ENCODE measurements around the gene TSPAN18.

Gene TSPAN18

DNA sequence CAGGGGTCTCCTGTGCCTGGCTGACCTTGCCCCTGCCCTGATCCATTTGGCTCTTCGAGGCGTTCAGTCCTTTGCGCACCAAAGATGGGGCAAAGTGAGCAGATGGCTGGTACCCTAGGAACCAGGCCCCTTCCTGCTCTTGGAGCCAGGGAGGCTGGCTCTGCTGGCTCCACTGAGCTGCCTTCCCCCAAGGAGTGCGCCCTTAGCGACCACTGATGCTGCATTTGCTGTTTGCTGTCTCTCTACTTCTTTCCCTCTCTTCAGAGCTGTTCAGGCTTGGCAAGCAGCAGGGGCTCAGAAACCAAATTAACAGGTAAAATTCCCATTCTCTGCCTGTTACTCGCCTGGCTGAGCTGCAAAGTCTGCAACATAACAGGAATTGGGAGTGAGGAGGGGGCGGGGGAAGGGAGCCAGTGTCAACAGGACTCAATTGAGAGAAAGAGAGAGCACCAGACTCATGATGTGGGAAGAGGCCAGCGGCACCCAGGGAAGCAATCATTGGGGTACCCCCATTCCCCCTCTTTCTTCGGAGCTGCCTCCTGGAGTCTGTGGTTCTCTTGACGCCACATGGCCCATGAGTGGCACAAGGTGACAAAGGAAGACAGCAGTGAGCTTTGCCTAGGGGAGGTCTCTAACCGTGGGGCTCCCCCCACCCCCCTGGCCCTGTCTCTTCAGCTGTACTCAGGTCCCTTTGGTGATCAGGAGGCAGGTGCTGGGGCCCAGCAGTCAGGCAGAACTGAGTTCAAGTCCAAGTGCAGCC is 121.6 kb downstream of the TSPAN18 start:
- no peak for DNase-seq (ENCODE audit: low read depth)

DNA sequence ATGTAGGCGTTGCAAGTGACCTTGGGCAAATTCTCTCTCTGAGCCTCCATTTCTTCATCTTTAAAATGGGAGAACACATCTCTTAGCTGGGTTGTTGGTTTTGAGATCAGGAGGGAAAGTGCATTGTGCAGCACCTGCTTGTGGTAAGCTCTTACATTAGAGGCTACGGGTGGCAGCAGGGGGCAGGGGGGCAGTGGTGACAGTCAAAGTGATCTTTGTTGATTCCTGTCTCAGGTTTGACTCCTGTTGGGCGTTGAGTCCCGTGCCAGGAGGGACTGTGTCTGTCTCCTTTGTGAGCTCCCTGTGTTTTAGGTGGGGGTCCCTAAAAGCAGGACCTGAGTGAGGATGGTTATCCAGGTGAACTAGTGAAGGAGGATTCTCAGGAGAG is 122.2 kb downstream of the TSPAN18 start:
- no peak for DNase-seq (ENCODE audit: low read depth)

DNA sequence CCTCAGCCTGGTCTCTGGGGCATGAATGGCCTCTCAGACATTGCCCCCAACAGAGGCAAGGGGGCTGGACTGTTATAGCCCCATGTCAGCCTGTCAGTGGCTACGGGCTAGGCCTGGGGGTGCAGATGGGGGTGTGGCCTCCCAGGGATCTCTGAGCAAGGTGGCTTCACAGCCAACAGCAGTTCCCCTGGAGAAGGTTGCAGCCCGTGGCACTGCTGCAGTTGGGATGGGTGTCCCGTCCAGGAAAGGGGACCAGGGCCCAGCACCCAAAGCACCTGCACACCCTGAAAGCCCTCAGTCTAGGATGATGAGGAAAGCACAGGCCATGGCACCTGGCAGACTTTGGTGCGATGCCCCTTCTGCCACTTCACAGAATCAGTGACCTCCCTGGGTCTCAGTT is 122.7 kb downstream of the TSPAN18 start:
- DNase-seq (ENCODE audit: low read depth) = no peak

DNA sequence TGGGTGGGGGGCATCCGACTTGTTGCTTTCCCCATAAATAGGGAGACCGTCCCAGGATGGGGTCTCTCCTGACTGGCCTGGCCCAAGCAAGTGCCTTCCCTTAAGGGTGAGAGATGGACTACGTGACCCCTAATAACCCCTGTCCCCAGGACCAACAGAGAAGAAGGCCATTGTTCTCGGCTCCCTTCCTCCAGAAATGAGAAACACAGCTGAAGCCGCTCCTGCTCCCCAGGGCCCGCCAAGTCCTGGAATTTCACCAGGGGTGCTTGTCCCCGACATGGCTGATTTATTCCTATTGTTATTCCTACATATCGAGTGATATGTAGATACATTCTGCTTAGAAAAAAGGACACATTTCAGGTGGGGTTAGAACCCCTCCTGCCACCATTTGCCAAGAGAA is 123.2 kb downstream of the TSPAN18 start:
- DNase-seq (ENCODE audit: low read depth) = no peak

DNA sequence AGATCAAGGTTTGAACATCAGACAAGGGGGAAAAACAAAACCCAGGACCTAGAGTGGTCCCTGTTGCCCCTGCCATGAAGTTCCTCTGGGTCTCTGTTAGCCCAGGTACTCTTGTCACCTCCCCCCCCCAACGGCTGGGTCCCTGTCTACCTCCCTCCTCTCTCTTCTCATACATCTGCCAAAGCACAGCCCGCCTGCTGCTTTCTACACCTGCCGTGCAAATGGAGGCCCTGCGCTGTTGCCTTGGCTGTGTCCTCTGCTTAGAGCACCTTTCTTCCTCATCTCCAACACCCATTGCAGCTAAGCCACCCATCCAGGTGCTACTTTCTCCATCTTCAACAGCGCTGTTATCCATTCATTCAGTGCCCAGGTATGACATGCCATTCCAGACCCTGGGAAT is 124.7 kb downstream of the TSPAN18 start:
- DNase-seq (ENCODE audit: low read depth) = no peak

DNA sequence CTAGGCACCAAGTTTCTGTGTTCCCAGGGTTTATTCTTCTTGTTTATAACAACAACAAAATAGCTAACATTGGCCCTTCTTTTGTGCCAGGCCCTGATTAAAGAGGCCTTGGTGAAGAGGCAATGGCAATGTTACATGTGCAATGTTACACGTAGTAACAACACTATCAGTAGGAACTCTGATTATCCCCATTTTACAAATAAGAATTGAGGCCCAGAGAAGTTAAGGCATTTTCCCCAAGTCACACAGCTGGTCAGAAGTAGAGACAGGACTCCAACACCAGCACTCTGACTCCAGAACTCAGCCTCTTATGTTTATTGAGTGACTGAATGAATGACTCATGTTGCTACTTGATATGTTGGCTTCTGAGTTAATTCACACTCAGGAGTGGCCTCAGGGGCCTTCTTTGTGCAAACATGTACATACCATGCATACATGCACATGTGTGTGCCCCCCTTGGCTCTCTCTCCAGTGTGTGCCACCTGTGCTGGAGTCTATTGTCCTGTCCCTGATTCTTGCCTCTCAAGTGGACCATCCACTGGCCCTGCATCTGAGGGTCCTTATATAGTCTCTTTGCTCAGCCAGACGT is 125.5 kb downstream of the TSPAN18 start:
- DNase-seq (ENCODE audit: low read depth) = no peak

DNA sequence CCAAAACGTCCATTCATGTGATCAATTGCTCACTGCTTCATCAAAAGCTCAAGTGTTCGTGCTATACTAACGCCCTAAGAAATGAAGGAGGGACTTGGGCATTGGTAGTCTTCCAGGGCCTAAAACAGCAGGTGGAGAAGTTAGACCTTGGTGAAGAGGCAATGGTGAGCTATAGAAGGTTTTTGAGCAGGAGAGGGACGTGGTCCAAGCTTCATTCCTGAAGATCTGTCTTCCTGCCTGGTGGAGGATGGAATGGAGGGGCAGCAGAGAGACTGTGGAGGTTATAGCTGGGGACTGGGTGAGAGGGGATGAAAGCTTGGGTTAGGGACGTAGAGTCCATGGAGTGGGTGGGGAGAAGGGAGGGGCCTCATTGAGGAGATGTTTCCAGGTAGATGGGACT is 126.2 kb downstream of the TSPAN18 start:
- DNase-seq (ENCODE audit: low read depth) = no peak

DNA sequence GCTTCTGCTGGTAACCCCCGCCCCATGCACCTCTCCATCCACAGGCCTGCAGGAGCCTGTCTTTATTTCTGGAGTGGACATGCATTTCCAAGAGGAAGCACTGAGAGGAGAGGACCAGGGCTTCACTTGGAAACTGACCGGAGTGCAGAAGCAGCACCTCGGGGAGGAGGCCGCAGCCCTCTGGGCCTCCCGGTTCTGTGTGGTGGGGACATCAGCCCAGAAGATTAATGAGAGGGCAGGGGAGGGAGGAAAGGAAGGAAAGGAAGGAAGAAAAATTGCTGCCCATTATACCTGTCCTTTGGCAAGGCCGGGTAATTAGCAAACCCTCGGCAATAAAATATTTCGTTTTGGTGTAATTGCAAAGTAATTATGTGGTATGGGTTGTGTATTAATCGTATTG is 126.9 kb downstream of the TSPAN18 start:
- DNase-seq (ENCODE audit: low read depth) = no peak

DNA sequence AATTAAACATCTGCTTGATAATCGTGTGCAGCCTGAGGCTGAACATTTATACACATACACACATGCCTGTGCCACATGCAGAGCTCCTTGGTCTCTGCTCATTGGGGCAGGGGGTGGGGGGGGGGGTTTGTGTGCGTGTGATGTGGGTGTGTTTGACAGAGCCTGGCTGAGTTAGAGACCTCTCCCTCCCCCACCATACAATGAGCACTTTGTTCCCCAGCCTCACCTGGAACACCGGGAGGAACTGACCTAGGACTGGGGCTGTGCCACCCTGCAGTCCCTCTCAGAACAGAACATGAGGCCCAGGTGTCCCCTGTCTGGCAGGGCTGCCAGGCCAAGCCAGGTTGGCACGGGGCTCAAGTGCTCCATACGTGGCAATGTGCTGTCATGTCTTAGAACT is 127.3 kb downstream of the TSPAN18 start:
- no peak for DNase-seq (ENCODE audit: low read depth)

DNA sequence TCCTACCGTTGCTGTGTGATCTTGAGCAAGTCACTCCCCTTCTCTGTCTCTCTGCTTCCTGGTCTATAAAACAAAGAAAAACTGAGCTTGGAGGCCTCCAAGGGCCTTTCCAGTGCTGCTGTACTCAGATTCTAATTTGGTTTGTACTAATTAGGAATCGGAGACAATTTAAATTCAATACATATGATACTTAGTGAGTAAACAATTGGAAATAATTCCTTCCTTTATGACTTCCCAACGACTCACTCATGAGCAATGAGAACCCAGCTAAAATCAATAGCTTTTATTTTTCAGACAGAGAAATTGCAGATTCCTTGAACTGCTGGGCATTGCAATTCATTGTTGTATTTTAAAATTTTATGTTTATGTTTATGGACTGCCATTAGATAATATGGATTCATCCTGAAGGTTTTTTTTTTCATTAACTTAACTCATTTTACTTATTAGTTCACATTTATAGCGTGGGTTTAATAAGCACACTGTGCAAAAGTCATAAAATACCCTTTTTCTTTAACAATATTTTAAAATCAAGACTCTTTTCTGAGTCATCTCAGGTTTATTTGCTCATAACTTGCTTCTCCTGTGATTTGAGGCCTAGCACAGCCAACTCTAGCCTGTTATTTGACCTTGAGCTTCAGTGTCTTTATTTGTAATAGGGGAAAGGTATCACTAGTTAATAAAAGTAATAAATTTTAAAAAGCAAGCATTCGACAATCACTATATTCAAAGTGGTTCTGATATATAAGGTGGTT is 128.2 kb downstream of the TSPAN18 start:
- no peak for DNase-seq (ENCODE audit: low read depth)

DNA sequence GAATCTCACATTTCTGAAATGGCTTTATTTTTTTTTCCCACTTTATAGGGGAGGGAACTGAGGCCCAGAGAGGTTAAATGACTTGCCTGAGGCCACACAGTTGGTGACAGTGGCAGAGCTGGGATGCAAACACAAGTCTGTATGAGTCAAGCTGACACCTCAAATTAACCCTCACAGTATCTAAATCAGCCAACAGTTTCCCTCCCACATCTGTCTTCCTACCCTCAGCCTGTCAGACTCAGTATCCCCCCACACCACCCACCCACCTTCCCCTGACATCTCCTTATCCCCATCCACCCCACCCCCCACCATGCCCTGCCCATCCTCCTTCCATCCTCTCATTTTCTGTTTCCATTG is 128.7 kb downstream of the TSPAN18 start:
- DNase-seq (ENCODE audit: low read depth) = no peak

DNA sequence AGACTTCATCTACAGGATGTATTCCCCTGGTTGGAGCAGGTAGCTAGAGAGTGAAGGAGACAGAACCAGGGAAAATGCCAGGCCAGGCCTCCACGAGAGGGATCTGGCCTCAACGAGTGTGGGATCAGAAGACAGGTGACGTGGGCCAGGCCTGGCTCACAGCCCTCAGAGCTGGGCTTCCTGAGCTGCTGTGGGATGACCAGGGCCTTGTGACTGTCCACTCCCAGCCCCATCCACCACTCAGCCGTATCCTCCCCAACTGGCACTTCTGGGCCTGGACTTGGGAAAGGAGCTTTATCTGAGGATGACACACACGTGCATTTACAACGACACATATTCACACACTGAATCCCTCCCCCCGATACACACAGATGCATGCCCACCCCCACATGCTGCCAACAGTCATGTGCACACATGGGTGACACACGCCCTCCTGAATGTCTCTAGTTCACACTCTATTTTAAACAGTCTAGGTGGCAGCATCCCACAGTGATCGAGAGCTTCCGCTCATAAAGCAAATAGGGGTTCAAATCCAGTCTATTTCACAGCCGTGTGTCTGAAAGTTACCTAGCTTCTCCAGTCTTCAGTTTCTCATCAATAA is 130.8 kb downstream of the TSPAN18 start:
- no peak for DNase-seq (ENCODE audit: low read depth)

DNA sequence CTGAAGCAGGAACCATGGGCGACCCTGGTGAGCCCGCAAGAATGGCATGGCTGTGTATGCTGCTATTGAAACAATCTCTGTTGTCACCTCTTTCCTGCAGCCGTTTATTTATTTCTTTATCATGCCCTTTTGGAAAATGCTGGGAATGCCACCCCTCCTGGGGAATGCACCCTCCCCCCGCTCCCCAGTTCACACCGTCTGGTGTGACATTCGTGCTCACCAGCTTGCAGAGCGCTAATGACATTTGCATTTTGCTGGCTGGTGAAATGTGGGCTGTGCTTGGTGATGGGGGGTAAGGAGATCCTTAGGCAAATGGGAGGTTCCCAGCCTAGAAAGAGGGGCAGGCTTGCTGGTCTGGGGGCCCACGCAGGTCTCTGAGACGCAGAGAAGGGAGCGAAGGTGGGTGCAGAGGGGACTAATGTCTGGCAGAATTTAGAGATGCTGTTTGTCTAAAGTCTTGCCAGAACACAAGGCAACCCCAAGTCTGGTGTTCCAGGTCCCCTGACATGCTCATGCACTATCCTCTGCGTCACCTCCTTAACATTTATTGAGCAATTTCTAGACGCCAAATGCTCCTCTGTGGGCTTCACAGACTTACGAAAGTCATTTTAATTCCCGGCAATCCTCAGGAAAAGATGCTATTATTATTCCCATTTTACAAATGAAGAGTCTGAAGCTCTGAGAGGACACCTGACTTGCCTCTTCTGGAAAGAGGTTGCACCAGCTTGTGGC is 132.2 kb downstream of the TSPAN18 start:
- DNase-seq (ENCODE audit: low read depth) = no peak

DNA sequence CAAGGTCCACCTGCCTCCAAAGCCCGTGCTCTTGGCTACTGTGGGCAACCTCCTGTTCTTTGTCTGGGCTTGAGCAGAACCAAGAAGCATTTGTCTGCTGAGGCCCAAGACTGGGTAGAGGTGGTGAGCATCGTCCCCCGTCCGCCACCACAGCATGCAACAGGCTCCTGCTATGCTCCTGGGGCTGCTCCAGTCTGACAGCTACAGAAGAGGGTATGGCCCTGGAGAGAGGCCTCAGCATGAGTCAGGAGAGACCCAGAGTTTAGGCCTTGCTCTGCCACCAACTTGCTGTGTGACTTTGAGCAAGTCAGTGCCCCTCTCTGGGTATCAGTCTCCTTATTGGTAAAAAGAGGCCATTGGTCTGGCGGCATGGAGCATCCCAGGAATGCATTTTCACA is 132.8 kb downstream of the TSPAN18 start:
- no peak for DNase-seq (ENCODE audit: low read depth)

DNA sequence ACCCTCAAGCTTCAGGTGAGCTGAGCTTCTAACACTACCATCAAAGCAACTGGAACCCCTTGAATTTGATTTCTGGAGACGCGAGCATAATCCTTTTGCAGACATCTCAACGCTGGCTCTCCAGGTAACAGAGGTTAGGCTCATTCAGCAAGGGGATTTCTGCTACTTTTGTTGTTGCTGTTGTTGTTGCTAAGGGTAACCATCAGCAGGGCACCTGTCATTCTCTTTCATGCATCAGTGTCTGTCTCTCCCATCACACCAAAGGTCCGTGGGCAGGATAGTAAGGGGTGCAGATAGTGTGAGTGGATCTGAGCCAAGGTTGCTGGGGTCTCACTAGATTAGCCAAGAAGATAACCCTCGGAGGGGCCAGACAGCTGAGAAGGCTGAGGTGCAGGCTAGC is 133.6 kb downstream of the TSPAN18 start:
- DNase-seq (ENCODE audit: low read depth) = no peak

DNA sequence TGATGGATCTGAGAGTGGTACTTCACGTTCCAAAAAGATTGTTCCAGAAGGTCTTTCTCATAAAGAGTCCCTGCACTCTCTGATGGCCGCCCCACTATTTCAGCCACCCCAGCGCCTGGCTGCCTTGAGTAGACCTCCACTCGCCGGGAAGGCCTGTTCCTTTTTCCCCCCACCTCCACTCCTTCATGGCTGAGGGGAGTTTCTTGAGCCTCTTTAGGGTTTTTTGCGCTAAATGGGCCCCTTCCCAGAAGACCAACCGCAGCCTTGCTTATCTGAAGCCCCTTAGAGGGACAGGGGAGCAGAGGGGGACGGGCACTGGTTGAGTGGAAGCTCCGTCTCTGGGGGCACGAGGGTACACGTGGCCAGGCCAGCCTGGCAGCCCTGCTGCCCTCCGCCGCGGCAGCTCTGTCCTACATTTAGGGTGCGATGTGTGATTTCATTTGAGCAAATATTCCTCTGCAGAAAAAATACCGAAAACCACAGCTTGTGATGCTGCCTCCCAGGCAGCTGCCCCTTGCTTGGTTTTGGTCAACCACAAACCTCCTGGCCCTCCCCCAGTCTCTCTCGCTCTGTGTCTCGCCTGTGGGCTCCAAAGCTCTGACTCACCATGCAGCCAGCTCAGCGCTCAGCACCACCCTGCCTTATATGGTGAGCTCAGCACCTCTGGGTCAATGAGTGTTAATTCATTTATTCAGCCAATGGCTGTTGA is 135.2 kb downstream of the TSPAN18 start:
- peak; percentile 96 for DNase-seq (ENCODE audit: low read depth)

DNA sequence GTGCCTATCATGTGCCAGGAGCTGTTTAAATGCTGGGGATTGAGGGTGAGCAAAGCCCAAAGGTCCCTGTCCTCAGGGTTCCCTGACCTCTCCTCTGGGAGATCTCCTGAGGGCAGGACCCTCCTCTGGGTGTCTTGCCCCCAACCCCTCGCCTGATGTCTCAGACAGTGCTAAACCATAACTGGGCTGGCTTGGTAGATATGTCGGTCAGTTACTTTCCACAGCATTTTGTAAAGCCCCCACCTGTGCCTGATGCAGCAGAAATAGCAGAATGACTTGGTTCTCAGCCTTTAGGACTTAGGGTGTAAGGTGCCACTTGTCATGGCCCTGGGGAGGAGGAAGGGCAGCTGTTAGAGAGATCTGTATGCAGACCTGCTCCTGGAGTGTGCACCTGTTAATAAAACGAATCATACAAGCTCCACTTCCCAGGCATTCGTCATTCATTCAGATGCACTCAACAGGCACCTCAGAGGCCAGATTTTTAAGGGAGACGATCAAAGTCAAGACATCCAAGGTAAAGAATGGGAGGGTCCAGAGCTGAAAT is 135.9 kb downstream of the TSPAN18 start:
- no peak for DNase-seq (ENCODE audit: low read depth)

DNA sequence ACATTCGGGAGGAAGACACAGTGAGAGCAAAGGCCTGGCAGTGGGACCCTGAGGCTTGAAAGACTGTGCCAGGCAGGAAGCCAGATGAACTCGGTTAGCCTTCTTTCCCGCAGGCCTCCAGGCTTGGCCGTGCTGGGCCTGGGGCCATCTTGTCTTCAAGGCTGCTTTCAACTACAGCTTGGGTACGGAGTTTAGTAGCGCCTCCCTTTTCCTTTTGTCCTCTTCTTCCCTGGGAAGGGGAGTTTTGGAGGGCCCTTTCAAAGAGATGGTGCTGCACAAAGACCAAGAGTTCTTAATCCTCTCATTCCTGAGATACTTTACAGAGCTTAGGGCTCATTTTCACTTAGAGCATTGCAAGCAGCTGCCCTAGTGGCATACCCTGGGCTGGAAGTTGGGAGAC is 136.5 kb downstream of the TSPAN18 start:
- no peak for DNase-seq (ENCODE audit: low read depth)

DNA sequence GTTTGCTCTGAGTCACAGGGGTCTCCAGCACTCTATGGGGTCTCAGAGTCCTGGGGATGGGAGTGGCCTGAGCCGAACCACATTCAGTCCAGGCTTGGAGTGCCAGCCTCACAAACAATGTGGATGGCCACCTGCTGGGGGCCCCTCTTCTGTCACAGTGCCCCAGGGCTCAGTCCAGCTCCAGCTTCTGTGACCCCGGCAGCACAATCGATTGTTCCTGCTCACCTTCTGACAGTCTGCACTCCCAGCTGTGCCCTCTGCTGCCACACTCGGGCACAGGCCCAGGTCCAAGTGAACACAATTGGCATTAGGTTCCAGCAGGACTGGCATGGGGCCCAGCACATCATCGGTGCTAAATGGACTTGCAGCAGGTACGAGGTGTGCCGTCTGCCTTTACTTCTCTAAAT is 139.1 kb downstream of the TSPAN18 start:
- no peak for DNase-seq (ENCODE audit: low read depth)

DNA sequence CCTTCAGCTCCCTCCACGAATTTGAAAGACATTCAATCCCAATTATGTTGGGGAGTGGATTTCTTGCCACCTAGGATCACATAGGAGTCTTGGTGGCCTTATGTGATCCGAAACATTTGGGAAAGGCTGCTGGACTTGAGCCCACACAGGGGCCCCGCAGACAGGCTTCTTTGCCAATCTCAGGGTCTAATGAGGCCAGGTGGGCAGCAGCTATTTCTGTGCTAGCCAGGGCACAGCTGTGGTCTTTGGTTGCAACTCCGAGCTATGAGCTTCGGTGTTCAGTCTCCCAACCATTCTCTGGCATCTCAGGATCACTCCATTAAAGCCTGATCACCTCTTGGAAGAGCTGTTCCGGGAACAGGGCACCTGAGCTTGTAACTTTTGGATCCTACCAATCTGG is 139.5 kb downstream of the TSPAN18 start:
- DNase-seq (ENCODE audit: low read depth) = no peak

DNA sequence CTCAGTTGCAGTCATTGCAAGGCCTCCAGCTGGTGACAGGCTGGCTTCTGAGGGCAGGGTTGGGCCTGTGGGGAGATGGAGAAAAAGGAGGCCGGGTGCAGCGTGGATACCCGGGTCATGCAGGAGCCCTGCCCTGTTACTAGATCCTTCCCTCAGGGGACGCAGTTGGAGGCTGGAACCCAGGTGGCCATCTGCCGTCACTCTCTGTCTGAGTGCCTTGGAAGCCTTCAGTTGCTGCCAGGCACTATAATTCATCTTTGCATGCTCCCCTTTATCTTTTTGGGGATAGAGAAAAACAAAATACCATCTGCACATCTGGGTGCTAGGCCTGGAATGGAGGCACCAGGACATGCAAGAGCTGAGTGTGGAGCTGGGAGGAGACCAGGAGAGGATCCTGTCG is 141.3 kb downstream of the TSPAN18 start:
- DNase-seq (ENCODE audit: low read depth) = no peak
